Astrocyte (in vitro differentiated cells and primary cell): Measurements from ENCODE around the gene GHRL. TPM values are rescaled to one million over a fixed set of nuclear protein-coding genes. Genes with fewer than 3 reads are reported as not detected.
"Not testable (repeated sequence)": the region's sequence is repeated elsewhere in the genome, so short reads cannot be mapped to it uniquely, and the experiment has no call there.

Experiments used
- DNase-seq: peaks from one replicate; pipeline ENCODE4 v3.0.0-alpha.2; 2010; ENCODE audit warnings: low read depth
- FAIRE-seq: peaks from 2 replicates; lab custom pipeline; 2011; peaks lifted over from hg19 to GRCh38; lab: Jason Lieb, UNC
- H2AFZ ChIP-seq: 2 replicates; pipeline ENCODE4 v1.6.0; 2012; ENCODE audit warnings: low read depth, low read length, inconsistent platforms
- H3K27ac ChIP-seq: 2 replicates; pipeline ENCODE4 v1.5.1; 2011; ENCODE audit warnings: low read depth, low read length, inconsistent platforms
- H3K27me3 ChIP-seq: 2 replicates; pipeline ENCODE4 v1.6.0; 2011; ENCODE audit warnings: low read length, inconsistent platforms; ENCODE audit not compliant: insufficient read depth
- H3K36me3 ChIP-seq: 2 replicates; pipeline ENCODE4 v1.5.1; 2011; ENCODE audit warnings: low read length, inconsistent platforms; ENCODE audit not compliant: insufficient read depth
- H3K4me1 ChIP-seq: 2 replicates; pipeline ENCODE4 v1.5.1; 2011; ENCODE audit warnings: low read length, inconsistent platforms; ENCODE audit not compliant: insufficient read depth
- H3K4me2 ChIP-seq: 2 replicates; pipeline ENCODE4 v1.6.0; 2012; ENCODE audit warnings: low read length, inconsistent platforms
- H3K4me3 ChIP-seq: 2 replicates; pipeline ENCODE4 v1.5.1; 2011; ENCODE audit warnings: low read depth, mild to moderate bottlenecking, low read length, inconsistent platforms; ENCODE audit not compliant: insufficient read depth
- H3K79me2 ChIP-seq: 2 replicates; pipeline ENCODE4 v1.6.0; 2012; ENCODE audit warnings: mild to moderate bottlenecking, low read length, inconsistent platforms; ENCODE audit not compliant: insufficient read depth
- H3K9ac ChIP-seq: 2 replicates; pipeline ENCODE4 v1.6.0; 2012; ENCODE audit warnings: mild to moderate bottlenecking, low read length, inconsistent platforms
- H3K9me3 ChIP-seq: 2 replicates; pipeline ENCODE4 v1.5.1; 2012; ENCODE audit warnings: low read depth, mild to moderate bottlenecking, low read length, inconsistent platforms; ENCODE audit not compliant: insufficient read depth
- H4K20me1 ChIP-seq: 2 replicates; pipeline ENCODE4 v1.6.0; 2012; ENCODE audit warnings: low read length, inconsistent platforms; ENCODE audit not compliant: insufficient read depth
- H3K27ac Mint-ChIP-seq: one replicate; pipeline ENCODE4 v1.8.0; 2021; ENCODE audit warnings: mild to moderate bottlenecking, mixed read lengths; ENCODE audit not compliant: unreplicated experiment
- H3K27me3 Mint-ChIP-seq: one replicate; pipeline ENCODE4 v1.8.0; 2021; ENCODE audit warnings: low read depth, mixed read lengths; ENCODE audit not compliant: unreplicated experiment
- H3K36me3 Mint-ChIP-seq: one replicate; pipeline ENCODE4 v1.8.0; 2021; ENCODE audit warnings: low read depth, mixed read lengths; ENCODE audit not compliant: unreplicated experiment
- H3K4me1 Mint-ChIP-seq: one replicate; pipeline ENCODE4 v1.8.0; 2021; ENCODE audit warnings: low read depth, mixed read lengths; ENCODE audit not compliant: unreplicated experiment
- H3K4me3 Mint-ChIP-seq: one replicate; pipeline ENCODE4 v1.8.0; 2021; ENCODE audit warnings: mild to moderate bottlenecking, moderate library complexity, mixed read lengths; ENCODE audit not compliant: unreplicated experiment
- H3K9me3 Mint-ChIP-seq: one replicate; pipeline ENCODE4 v1.8.0; 2021; ENCODE audit warnings: mild to moderate bottlenecking, mixed read lengths; ENCODE audit not compliant: unreplicated experiment
- EZH2 ChIP-seq: IDR thresholded peaks from 2 replicates; pipeline ENCODE4 v1.6.1; 2012; ENCODE audit warnings: mild to moderate bottlenecking, low read length, inconsistent platforms; ENCODE audit not compliant: insufficient read depth
- total RNA-seq: library from RNA; stranded (reverse); gene quantifications from 2 replicates; pipeline ENCODE4 v1.2.1, GENCODE V29; 2021
- TF ChIP-seq, protein P1 (sequence below): IDR thresholded peaks from 2 replicates; pipeline ENCODE4 v1.5.1; 2011; ENCODE audit warnings: low read depth, mild to moderate bottlenecking, inconsistent platforms, low read length, moderate library complexity; ENCODE audit not compliant: insufficient read depth

Gene GHRL
- total RNA-seq, 1 donor from 2014 or later, result not detected

- DNase-seq (no peak), FAIRE-seq (no peak)
- no peak overlapping the region for H3K4me3 ChIP-seq
- H3K27ac Mint-ChIP-seq, result no peak overlapping the region
- H2AFZ ChIP-seq, result no peak overlapping the region
- H3K27me3 ChIP-seq, result no peaks in the 10 kb centered on the region
- no peaks in the 10 kb centered on the region for H3K9me3 ChIP-seq
- H3K4me2 ChIP-seq, result no peak overlapping the region
- H3K36me3 ChIP-seq, result peaks cover 11% of the 10 kb centered on the region
- peaks cover 15% of the 10 kb centered on the region for H3K36me3 Mint-ChIP-seq
- H3K79me2 ChIP-seq, result peaks cover 92% of the 10 kb centered on the region
- no peak overlapping the region for H3K4me3 Mint-ChIP-seq
- peaks cover 4% of the 10 kb centered on the region for H3K4me1 ChIP-seq
- no peak overlapping the region for H3K9ac ChIP-seq
- peaks cover 11% of the 10 kb centered on the region for H3K4me1 Mint-ChIP-seq
- no peak overlapping the region for H3K27ac ChIP-seq
- peaks cover 84% of the 10 kb centered on the region for H4K20me1 ChIP-seq
- H3K9me3 Mint-ChIP-seq, result no peaks in the 10 kb centered on the region
- H3K27me3 Mint-ChIP-seq, result no peaks in the 10 kb centered on the region
- TF ChIP-seq EZH2, result no peak
- TF ChIP-seq, protein P1, sequence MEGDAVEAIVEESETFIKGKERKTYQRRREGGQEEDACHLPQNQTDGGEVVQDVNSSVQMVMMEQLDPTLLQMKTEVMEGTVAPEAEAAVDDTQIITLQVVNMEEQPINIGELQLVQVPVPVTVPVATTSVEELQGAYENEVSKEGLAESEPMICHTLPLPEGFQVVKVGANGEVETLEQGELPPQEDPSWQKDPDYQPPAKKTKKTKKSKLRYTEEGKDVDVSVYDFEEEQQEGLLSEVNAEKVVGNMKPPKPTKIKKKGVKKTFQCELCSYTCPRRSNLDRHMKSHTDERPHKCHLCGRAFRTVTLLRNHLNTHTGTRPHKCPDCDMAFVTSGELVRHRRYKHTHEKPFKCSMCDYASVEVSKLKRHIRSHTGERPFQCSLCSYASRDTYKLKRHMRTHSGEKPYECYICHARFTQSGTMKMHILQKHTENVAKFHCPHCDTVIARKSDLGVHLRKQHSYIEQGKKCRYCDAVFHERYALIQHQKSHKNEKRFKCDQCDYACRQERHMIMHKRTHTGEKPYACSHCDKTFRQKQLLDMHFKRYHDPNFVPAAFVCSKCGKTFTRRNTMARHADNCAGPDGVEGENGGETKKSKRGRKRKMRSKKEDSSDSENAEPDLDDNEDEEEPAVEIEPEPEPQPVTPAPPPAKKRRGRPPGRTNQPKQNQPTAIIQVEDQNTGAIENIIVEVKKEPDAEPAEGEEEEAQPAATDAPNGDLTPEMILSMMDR, result no peak
Measured at GRCh38 chr3:10269443-10269842, 23.3 kb downstream of the GHRL start.

- peaks cover 9% of the 10 kb centered on the region for H3K4me1 Mint-ChIP-seq
Measured at GRCh38 chr3:10268930-10269329, 23.8 kb downstream of the GHRL start.

DNA sequence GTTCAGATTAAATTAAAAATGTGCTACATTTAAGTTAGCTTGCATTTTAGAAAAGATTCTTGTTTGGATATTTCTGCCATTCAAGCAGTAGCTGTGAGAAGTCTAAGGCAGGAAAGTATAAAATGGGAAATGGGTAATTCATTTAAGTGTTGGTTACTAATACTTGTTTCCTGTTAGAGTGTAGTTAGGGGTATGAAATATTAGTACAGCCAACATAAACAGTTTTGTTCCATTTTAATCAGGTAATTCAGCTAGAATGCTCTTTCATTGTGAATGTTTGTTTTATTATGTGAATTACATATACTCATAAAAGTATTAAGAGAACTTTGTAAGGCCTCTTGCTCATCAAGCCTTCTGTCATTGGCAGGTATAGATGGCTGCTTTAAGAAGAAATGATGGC is 24.6 kb downstream of the GHRL start:
- Mint-ChIP-seq H3K27ac (no peak overlapping the region), H3K4me1 (peaks cover 8% of the 10 kb centered on the region), H3K36me3 (peaks cover 15% of the 10 kb centered on the region), H3K9me3 (no peaks in the 10 kb centered on the region), H3K4me3 (no peak overlapping the region), H3K27me3 (no peaks in the 10 kb centered on the region)
- Histone ChIP-seq H3K9me3 (no peaks in the 10 kb centered on the region), H3K79me2 (peaks cover 92% of the 10 kb centered on the region), H3K36me3 (peaks cover 11% of the 10 kb centered on the region), H2AFZ (no peak overlapping the region), H3K27ac (no peak overlapping the region), H3K9ac (no peak overlapping the region), H3K4me1 (no peaks in the 10 kb centered on the region), H3K4me2 (no peak overlapping the region), H3K27me3 (no peaks in the 10 kb centered on the region), H3K4me3 (no peak overlapping the region), H4K20me1 (peaks cover 83% of the 10 kb centered on the region)
- FAIRE-seq (no peak), DNase-seq (no peak)
- TF ChIP-seq EZH2, result no peak
- TF ChIP-seq, protein P1, result no peak

More at GRCh38 chr3:10268930-10269329, 23.8 kb downstream of the GHRL start:
- H3K4me3 Mint-ChIP-seq, result no peak overlapping the region
- peak overlapping the region; percentile 41 for H3K27ac Mint-ChIP-seq
- Histone ChIP-seq H3K4me2 (no peak overlapping the region), H3K79me2 (peaks cover 92% of the 10 kb centered on the region), H3K36me3 (peaks cover 11% of the 10 kb centered on the region), H3K4me1 (peaks cover 2% of the 10 kb centered on the region), H3K27me3 (no peaks in the 10 kb centered on the region), H3K9me3 (no peaks in the 10 kb centered on the region), H4K20me1 (peaks cover 84% of the 10 kb centered on the region), H2AFZ (no peak overlapping the region), H3K4me3 (no peak overlapping the region), H3K27ac (no peak overlapping the region), H3K9ac (no peak overlapping the region)
- TF ChIP-seq, protein P1, result no peak
- no peak for TF ChIP-seq EZH2
- H3K9me3 Mint-ChIP-seq, result no peaks in the 10 kb centered on the region
- FAIRE-seq, result no peak
- no peaks in the 10 kb centered on the region for H3K27me3 Mint-ChIP-seq
- DNase-seq, result no peak
- H3K36me3 Mint-ChIP-seq, result peaks cover 15% of the 10 kb centered on the region

DNA sequence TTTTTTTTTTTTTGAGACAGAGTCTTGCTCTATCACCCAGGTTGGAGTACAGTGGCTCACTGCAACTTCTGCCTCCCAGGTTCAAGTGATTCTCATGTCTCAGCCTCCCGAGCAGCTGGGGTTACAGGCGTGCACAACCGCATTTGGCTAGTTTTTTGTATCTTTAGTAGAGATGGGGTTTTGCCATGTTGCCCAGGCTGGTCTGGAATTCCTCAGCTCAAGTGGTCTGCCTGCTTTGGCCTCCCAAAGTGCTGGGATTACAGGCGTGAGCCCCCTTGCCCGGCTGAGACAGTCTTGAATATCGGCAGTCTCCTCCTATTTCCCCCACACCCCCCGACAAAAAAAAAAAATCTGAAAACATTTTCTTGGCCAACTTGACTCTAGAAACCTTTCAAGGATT is 25.8 kb downstream of the GHRL start:
- peaks cover 80% of the 10 kb centered on the region for H4K20me1 ChIP-seq
- not testable (repeated sequence) for H3K9me3 ChIP-seq, H2AFZ ChIP-seq, H3K4me1 ChIP-seq, FAIRE-seq, H3K27me3 Mint-ChIP-seq, H3K27ac Mint-ChIP-seq, H3K4me2 ChIP-seq, H3K27ac ChIP-seq, H3K27me3 ChIP-seq, H3K4me3 Mint-ChIP-seq, H3K9ac ChIP-seq, DNase-seq, H3K9me3 Mint-ChIP-seq, H3K4me3 ChIP-seq
- peaks cover 12% of the 10 kb centered on the region for H3K36me3 ChIP-seq
- Mint-ChIP-seq H3K36me3 (peaks cover 16% of the 10 kb centered on the region), H3K4me1 (peaks cover 11% of the 10 kb centered on the region)
- H3K79me2 ChIP-seq, result peaks cover 93% of the 10 kb centered on the region
